Fibroblast of lung (primary cell): ENCODE data around the gene PRDX5. TPM values are rescaled to one million over a fixed set of nuclear protein-coding genes. Genes with fewer than 3 reads are reported as not detected.

ENCODE experiments used
- DNase-seq, 2 donors: peaks; one replicate each; pipeline versions ENCODE4 v3.0.0 to v3.0.0-alpha.2; 2010; ENCODE audit warnings: low read depth in 2 of 2
- H2AFZ ChIP-seq: 2 replicates; pipeline ENCODE4 v1.5.1; 2012; ENCODE audit warnings: low read length, control low read depth, inconsistent platforms
- H3K27ac ChIP-seq: 2 replicates; pipeline ENCODE4 v1.5.1; 2011; ENCODE audit warnings: low read length, control low read depth; ENCODE audit not compliant: insufficient read depth
- H3K27me3 ChIP-seq: 2 replicates; pipeline ENCODE4 v1.5.1; 2011; ENCODE audit warnings: mild to moderate bottlenecking, low read length; ENCODE audit not compliant: control insufficient read depth, insufficient read depth
- H3K36me3 ChIP-seq: 2 replicates; pipeline ENCODE4 v1.5.1; 2011; ENCODE audit warnings: low read length; ENCODE audit not compliant: control insufficient read depth, insufficient read depth
- H3K4me1 ChIP-seq: 2 replicates; pipeline ENCODE4 v1.5.1; 2011; ENCODE audit warnings: low read length; ENCODE audit not compliant: control insufficient read depth, insufficient read depth; ENCODE audit errors: extremely low read depth
- H3K4me2 ChIP-seq: 2 replicates; pipeline ENCODE4 v1.5.1; 2011; ENCODE audit warnings: low read length, control low read depth; ENCODE audit not compliant: insufficient read depth; ENCODE audit errors: extremely low read depth
- H3K4me3 ChIP-seq, 4 experiments: fragments of 200-600 bp in 1 of 4; sonication (generic) in 1 of 4; replicated peaks in 1 of 4; 2 replicates each; pipeline ENCODE4 v1.5.1; 2011 to 2016; ENCODE audit warnings: low read length in 4 of 4, low read depth in 3 of 4, mild to moderate bottlenecking in 3 of 4, control low read depth in 2 of 4, inconsistent platforms in 1 of 4, mixed read lengths in 1 of 4; ENCODE audit not compliant: insufficient read depth in 1 of 4; ENCODE audit errors: control extremely low read depth in 1 of 4
- H3K79me2 ChIP-seq: 2 replicates; pipeline ENCODE4 v1.5.1; 2012; ENCODE audit warnings: mild to moderate bottlenecking, low read length, inconsistent platforms; ENCODE audit not compliant: control insufficient read depth, insufficient read depth
- H3K9ac ChIP-seq: 2 replicates; pipeline ENCODE4 v1.5.1; 2011; ENCODE audit warnings: mild to moderate bottlenecking, low read length, control low read depth; ENCODE audit not compliant: insufficient read depth
- H3K9me3 ChIP-seq: 2 replicates; pipeline ENCODE4 v1.5.1; 2012; ENCODE audit warnings: low read depth, low read length; ENCODE audit not compliant: control insufficient read depth, insufficient read depth
- H4K20me1 ChIP-seq: 2 replicates; pipeline ENCODE4 v1.5.1; 2011; ENCODE audit warnings: low read length; ENCODE audit not compliant: control insufficient read depth, insufficient read depth; ENCODE audit errors: extremely low read depth
- CTCF ChIP-seq, 2 donors: IDR thresholded peaks in 1 of 2; conservative IDR thresholded peaks in 1 of 2; 1 replicate in 1 of 2; 2 replicates in 1 of 2; pipeline ENCODE4 v1.5.1; 2011 to 2012; ENCODE audit warnings: low read length in 2 of 2, control low read depth in 1 of 2, inconsistent platforms in 1 of 2, low read depth in 1 of 2, mild to moderate bottlenecking in 1 of 2
- EZH2 ChIP-seq: IDR thresholded peaks from 2 replicates; pipeline ENCODE4 v1.5.1; 2012; ENCODE audit warnings: low read length, control low read depth, mild to moderate bottlenecking; ENCODE audit errors: missing control alignments
- polyA plus RNA-seq, 2 donors: library from polyadenylated mRNA; depleted of rRNA in 1 of 2; stranded (reverse) in 1 of 2; unstranded in 1 of 2; fragments of >200 nt; gene quantifications; 2 replicates each; pipeline ENCODE4 v1.2.1, GENCODE V29; 2011 to 2012; ENCODE audit warnings: missing spikeins in 1 of 2
- total RNA-seq: library from RNA; depleted of rRNA; stranded (reverse); fragments of >200 nt; gene quantifications from 2 replicates; pipeline ENCODE4 v1.2.1, GENCODE V29; 2014

The PRDX5 gene
- total and polyA plus RNA-seq, 2 donors (not counting 1 experiment from before 2014, with no cell fraction given): 319 to 431 TPM

- Histone ChIP-seq H4K20me1 (no peaks in the 10 kb centered on the region), H3K9ac (no peak overlapping the region), H3K9me3 (no peaks in the 10 kb centered on the region), H3K4me1 (no peaks in the 10 kb centered on the region), H3K4me2 (no peak overlapping the region), H2AFZ (no peak overlapping the region), H3K27ac (no peak overlapping the region), H3K27me3 (no peaks in the 10 kb centered on the region), H3K36me3 (peaks cover 21% of the 10 kb centered on the region), H3K79me2 (no peaks in the 10 kb centered on the region), H3K4me3 (no peak overlapping the region)
- TF ChIP-seq EZH2 (no peak), CTCF (conservative IDR thresholded peaks at IDR 0.05 in 1 of 2, IDR thresholded peaks at IDR 0.05 in 1 of 2; ENCODE audit: low read depth in 1 of 2, low read length in 2 of 2) (no peak)
- DNase-seq: peak in 1 of 2 donors; percentile 48
Observed at GRCh38 chr11:64366751-64367150, 48.8 kb downstream of the PRDX5 start.

GRCh38 chr11:64367931-64368672 lies 50.2 kb downstream of the PRDX5 start:
- no peak overlapping the region for H3K4me2 ChIP-seq
- no peak overlapping the region for H3K4me3 ChIP-seq
- no peak for TF ChIP-seq EZH2
- TF ChIP-seq CTCF (conservative IDR thresholded peaks at IDR 0.05 in 1 of 2, IDR thresholded peaks at IDR 0.05 in 1 of 2; ENCODE audit: low read depth in 1 of 2, low read length in 2 of 2): no peak
- no peak overlapping the region for H2AFZ ChIP-seq
- no peak overlapping the region for H3K27ac ChIP-seq
- H4K20me1 ChIP-seq: no peaks in the 10 kb centered on the region
- peaks cover 14% of the 10 kb centered on the region for H3K36me3 ChIP-seq
- DNase-seq: no peak
- no peak overlapping the region for H3K9ac ChIP-seq
- no peaks in the 10 kb centered on the region for H3K27me3 ChIP-seq
- H3K79me2 ChIP-seq: no peaks in the 10 kb centered on the region
- no peaks in the 10 kb centered on the region for H3K9me3 ChIP-seq
- H3K4me1 ChIP-seq: no peaks in the 10 kb centered on the region

GRCh38 chr11:64368673-64369074 lies 50.8 kb downstream of the PRDX5 start:
- Histone ChIP-seq H3K79me2 (no peaks in the 10 kb centered on the region), H3K27me3 (no peaks in the 10 kb centered on the region), H3K27ac (no peak overlapping the region), H3K4me1 (no peaks in the 10 kb centered on the region), H3K36me3 (peaks cover 13% of the 10 kb centered on the region), H2AFZ (no peak overlapping the region), H3K9me3 (no peaks in the 10 kb centered on the region), H4K20me1 (no peaks in the 10 kb centered on the region), H3K4me3 (no peak overlapping the region), H3K4me2 (no peak overlapping the region), H3K9ac (no peak overlapping the region)
- TF ChIP-seq EZH2 (no peak), CTCF (conservative IDR thresholded peaks at IDR 0.05 in 1 of 2, IDR thresholded peaks at IDR 0.05 in 1 of 2; ENCODE audit: low read depth in 1 of 2, low read length in 2 of 2) (no peak)
- no peak for DNase-seq
